GM23248 (cell line): ENCODE data around the gene MVB12B.

Source experiments
- EZH2 ChIP-seq: fragments of 200-600 bp; sonication (generic); IDR thresholded peaks from 2 replicates; pipeline ENCODE4 v1.6.1; 2018; ENCODE audit warnings: antibody characterized with exemption, mild to moderate bottlenecking; ENCODE audit not compliant: insufficient read depth, poor library complexity, severe bottlenecking
- EZH2phosphoT487 ChIP-seq: fragments of 200-600 bp; sonication (generic); IDR thresholded peaks from 2 replicates; pipeline ENCODE4 v1.6.1; 2018; ENCODE audit warnings: antibody characterized with exemption, moderate library complexity, mild to moderate bottlenecking, low read depth; ENCODE audit not compliant: insufficient read depth

DNA sequence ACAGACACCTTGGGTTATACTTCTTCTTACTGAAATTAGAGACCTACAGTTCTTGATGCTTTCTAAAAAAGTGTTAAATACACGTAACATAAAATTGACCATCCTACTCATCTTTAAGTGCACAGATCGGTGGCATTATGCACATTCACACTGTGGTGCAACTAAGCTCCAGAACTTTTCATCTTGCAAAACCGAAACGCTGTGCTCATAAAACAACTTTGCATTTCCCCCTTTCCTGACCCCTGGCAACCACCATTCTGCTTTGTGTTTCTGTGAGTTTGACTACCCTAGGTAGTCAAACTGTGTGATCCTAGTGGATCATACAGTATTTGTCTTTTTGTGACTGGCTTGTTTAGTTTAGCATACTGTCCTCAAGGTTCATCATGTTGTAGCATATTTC, 3.9 kb downstream of the MVB12B start:
- TF ChIP-seq EZH2 (no peak), EZH2phosphoT487 (no peak)
